GM12892 (cell line): ENCODE measurements around the gene RBMX2.
"Not testable (repeated sequence)": the region's sequence is repeated elsewhere in the genome, so short reads cannot be mapped to it uniquely, and the experiment has no call there.

ENCODE experiments used
- POLR2A ChIP-seq: IDR thresholded peaks from 2 replicates; pipeline ENCODE4 v1.6.1; 2011; ENCODE audit warnings: low read depth, low read length, control low read depth
- TAF1 ChIP-seq: IDR thresholded peaks from 2 replicates; pipeline ENCODE4 v1.6.1; 2011; ENCODE audit warnings: low read depth, mild to moderate bottlenecking, control low read depth, low read length, borderline replicate concordance

DNA sequence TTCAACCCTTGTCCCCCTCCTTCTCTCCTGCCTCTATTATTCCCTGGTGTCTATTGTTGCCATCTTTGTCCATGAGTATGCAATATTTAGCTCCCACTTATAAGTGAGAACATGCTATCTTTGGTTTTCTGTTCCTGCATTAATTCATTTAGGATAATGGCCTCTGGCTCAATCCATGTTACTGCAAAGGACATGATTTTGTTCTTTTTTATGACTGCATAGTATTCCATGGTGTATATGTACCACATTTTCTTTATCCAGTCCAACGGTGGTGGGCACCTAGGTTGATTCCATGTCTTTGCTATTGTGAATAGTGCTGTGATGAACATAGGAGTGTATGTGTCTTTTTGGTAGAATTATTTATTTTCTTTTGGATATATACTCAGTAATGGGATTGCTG, 49.7 kb upstream of the RBMX2 start:
- not testable (repeated sequence) for TF ChIP-seq POLR2A, TAF1
